ENCODE results near the gene P3R3URF.

GRCh38 chr1:46204406-46204742 is 28.1 kb upstream of the P3R3URF start:
- no peak for TF ChIP-seq CTCF (IDR thresholded peaks at IDR 0.05 in 8 of 11, conservative IDR thresholded peaks at IDR 0.05 in 3 of 11)
- TF ChIP-seq POLR2A (IDR thresholded peaks at IDR 0.05) = no peak
- no peak for TF ChIP-seq POLR2AphosphoS5 (IDR thresholded peaks at IDR 0.05)
